HG02973 (cell line): ENCODE measurements around the gene CYCS.
"Not testable (repeated sequence)": the region's sequence is repeated elsewhere in the genome, so short reads cannot be mapped to it uniquely, and the experiment has no call there.

Source experiments
- ATAC-seq: cut with Tn5 transposase; IDR thresholded peaks from one replicate; pipeline ENCODE4 v1.9.1; 2021; ENCODE audit warnings: moderate library complexity; ENCODE audit not compliant: unreplicated experiment

The CYCS gene

GRCh38 chr7:25125137-25125946, at the start of gene CYCS:
CYCS (minus strand) TSS chr7:25125260; CDS start chr7:25124119, 1,141 bp downstream.
- ATAC-seq, result peak; percentile 91

- no peak for ATAC-seq
Measured at GRCh38 chr7:25173184-25173583, 48.1 kb upstream of the CYCS start.

GRCh38 chr7:25171516-25171915, 46.5 kb upstream of the CYCS start:
- ATAC-seq, result no peak

GRCh38 chr7:25171071-25171470, 46.0 kb upstream of the CYCS start:
- ATAC-seq, result no peak

DNA sequence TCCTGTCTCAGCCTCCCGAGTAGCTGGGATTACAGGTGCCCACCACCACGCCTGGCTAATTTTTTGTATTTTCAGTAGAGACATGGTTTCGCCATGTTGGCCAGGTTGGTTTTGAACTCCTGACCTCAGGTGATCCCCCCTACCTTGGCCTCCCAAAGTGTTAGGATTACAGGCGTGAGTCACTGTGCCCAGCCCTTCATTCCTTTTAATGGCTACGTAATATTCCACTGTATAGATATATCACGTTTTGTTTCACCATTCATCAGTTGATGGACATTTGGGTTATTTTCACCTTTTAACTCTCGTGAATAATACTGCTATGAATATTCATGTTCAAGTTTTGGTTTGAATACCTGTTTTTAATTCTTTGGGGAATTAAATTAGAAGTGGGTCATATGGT, 44.6 kb upstream of the CYCS start:
- ATAC-seq, result no peak

- ATAC-seq, result no peak
Measured at GRCh38 chr7:25168145-25168544, 43.1 kb upstream of the CYCS start.

DNA sequence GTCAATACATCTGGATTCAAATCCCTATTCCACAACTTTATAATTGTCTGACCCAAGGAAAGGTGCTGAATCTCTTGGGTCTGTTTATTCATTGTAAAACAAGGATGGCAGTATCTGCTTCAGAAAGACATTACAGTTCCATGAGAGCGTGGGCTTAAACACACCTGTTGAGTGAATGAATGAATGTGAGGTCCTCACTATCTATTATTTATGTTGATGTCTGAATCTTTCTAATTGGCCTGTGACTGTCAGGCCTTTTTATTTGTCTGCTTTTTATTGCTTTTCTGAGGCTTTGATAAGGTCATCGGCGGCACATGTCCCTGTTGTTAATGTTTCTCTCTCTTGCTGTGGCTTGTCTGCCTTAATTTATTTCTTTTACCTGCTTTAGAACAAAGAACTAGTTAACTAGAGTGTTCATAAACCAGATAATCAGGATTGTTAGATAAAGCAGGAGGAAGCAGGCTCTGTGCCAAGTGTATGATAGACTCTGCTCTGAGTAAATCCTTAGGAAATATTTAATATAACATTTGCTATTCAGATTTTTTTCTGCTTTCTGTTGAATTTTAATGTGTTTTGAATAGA, 42.3 kb upstream of the CYCS start:
- ATAC-seq, result no peak

- ATAC-seq, result not testable (repeated sequence)
Measured at GRCh38 chr7:25159983-25160596, 35.0 kb upstream of the CYCS start.

DNA sequence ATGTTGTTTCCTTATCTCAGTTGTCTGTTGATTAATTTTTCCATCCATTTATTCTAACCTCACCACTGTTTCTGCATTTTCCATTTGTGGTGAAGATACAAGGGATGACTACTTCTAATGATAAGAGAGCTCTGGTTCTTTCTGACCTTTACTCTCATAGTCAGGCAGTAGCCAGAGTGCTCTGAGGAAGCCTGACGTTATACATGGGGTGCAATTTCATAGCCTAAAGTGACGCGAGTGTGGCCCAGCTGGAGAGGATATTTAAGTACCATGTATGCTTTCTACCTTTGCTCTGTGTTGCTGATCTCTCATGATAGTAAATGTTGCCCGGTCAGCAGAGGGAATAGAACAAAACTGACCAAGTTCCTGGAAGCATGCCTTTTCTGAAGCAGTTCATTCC, 33.9 kb upstream of the CYCS start:
- ATAC-seq, result no peak

GRCh38 chr7:25151773-25152172, 26.7 kb upstream of the CYCS start:
- no peak for ATAC-seq

DNA sequence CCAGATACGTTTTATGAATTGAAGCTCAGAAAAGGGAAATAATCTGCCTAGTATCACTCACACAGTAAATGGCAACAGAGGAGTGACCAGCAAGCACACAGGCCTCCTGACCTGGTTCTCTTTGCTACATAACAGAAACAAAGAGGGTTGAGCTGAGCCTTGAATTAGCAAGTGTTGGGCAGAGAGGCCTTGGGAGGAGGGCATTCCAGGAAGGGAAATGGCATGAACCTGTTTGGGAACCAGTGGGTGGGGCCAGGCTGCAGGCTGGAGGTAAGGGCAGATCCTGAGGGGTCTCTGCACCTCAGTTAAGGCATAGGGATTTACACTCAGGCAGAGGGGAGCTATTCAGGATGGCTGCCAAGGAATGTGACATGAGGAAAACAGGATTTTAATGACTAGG, 24.8 kb upstream of the CYCS start:
- no peak for ATAC-seq

- no peak for ATAC-seq
Measured at GRCh38 chr7:25148772-25149575, 23.9 kb upstream of the CYCS start.

DNA sequence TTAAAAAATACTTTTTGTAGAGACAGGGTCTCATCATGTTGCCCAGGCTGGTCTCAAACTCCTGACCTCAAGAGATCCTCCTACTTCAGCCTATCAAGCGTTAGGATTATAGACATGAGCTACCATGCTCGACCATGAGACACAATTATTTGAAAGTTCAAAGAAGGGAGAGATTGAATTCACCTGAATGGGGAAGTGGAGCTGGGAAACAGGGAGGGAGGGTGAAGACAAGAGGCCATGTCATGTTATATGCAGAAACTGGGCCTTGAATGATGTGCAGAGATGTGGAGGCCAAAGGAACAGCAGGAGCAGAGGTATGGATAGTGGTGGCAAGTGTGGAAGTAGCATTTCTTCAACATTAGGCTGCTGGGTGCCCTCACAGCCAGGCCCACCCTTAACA, 18.7 kb upstream of the CYCS start:
- ATAC-seq, result no peak

- ATAC-seq, result no peak
Measured at GRCh38 chr7:25139536-25139935, 14.5 kb upstream of the CYCS start.

DNA sequence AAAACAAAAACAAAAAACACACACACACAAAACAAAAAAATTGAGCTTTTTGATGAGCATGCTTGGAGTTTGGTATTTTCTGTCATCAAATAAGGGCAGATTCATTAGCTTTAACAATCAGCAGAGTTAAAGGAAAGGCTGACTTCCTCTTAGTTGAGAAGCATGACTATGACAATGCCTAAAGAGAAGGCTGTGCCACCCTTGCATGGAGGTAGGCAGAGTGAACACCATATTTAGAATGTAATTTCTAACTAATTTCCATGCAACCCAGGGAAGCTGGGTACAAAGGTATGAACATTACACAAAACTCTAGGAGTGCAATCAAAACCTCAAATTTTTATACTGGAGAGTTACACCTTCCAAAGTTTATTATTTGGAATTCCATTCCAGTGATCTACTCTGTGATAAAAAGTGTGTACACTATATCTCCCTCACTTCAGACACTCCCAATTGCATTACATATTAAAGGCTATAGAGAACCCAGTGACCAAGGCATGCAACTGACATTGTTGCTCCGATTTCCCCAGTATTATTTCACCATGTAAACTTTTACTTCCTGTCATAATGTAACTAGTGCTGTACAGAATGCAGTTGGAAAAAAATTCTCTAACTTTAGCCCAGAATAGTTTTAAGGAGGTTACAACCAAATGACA, 9.4 kb upstream of the CYCS start:
- ATAC-seq, result no peak

DNA sequence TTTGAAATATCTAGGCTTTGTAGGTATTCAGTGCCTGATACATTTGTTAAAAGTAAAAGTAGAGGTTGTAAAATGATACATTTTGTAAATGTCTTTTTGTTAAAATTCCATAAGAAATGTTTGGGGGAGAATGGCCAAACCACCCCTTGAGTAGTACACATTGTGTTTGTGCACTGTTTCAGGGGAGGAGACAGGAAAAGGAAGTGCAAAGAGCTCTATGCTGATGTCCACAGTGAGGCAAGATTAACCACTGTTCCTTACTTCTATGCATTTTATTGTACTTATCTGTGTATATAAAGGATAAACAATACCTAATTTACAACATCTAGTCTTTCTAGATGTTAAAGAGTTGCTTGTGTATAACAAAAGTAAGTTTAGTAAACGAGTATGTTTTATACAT, 7.4 kb upstream of the CYCS start:
- ATAC-seq, result no peak

DNA sequence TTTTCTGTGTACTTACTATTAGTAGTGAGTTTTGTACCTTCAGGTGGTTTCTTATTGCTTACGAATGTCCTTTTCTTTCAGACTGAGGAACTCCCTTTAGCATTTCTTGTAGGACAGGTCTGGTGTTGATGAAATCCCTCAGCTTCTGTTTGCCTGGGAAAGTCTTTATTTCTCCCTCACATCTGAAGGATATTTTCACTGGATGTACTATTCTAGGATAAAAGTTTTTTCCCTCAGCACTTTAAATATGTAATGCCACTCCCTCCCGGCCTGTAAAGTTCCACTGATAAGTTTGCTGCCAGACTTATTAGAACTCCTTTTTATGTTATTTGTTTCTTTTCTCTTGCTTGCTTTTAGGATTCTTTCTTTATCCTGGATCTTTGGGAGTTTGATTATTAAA, 1.7 kb upstream of the CYCS start:
- ATAC-seq, result no peak

GRCh38 chr7:25124465-25125136, 459 bp downstream of the CYCS start:
- ATAC-seq, result no peak

GRCh38 chr7:25122373-25122772, 2.7 kb downstream of the CYCS start:
- ATAC-seq, result no peak

DNA sequence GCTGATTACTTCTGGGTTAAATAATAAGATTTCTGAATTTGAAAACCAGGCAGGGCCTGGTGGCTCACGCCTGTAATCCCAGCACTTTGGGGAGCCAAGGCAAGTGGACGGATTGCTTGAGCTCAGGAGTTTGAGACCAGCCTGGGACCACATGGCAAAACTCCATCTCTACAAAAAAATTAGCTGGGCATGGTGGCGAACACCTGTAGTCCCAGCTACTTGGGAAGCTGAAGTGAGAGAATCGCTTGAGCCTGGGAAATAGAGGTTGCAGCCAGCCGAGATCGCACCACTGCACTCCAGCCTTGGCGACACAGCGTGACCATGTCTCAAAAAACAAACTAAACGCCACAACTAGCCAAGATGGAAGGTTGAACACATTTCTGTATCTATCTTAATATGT, 3.5 kb downstream of the CYCS start:
- no peak for ATAC-seq
